ENCODE measurements around the gene C18orf32. TPM values are rescaled to one million over a fixed set of nuclear protein-coding genes. Genes with fewer than 3 reads are reported as not detected.
A peak's percentile ranks its signal among the peaks of the same experiment; 100 is the strongest.
"Not testable (repeated sequence)": the region's sequence is repeated elsewhere in the genome, so short reads cannot be mapped to it uniquely, and the experiment has no call there.

Gene C18orf32
- total RNA-seq, 6 experiments from 2014 or later, result 24.8 to 41.1 (median 31.1) TPM

DNA sequence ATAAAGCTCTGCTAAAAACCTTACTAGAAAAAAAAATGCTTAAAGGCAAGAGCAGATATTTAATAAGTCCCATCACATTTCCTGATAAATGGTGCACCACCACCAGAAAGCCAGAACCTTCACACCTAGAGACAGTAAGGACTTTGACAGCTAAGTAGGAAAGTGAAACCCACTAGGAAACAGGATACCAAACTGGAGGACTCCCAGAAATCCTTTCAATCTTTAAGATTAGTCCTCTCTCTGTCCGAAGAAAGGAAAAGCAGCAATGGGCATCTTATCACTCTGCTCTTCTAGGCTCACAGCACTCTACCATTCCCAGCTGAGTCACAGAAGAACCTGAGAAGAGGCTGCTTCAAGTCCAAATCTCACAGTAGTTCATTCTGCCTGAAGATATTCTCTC lies 30.2 kb downstream of the C18orf32 start:
- 44% methylated on average over 1 of the region's 1 CpG for WGBS (ENCODE audit: insufficient coverage, low coverage, low lambda C conversion rate, missing lambda C conversion rate)
- H3K27me3 ChIP-seq, result no peaks in the 10 kb centered on the region
- ATAC-seq, result no peak

DNA sequence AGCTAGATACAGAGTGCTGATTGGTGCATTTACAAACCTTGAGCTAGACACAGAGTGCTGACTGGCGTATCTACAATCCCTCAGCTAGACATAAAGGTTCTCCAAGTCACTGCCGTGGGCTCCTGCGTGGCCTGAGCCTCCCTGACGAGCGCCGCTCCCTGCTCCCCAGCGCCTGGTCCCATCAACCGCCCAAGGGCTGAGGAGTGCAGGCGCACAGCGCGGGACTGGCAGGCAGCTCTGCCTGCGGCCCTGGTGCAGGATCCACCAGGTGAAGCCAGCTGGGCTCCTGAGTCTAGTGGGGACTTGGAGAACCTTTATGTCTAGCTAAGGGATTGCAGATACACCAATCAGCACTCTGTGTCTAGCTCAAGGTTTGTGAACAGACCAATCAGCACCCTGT lies 34.5 kb downstream of the C18orf32 start:
- H3K27me3 ChIP-seq; ATAC-seq; H3K36me3 ChIP-seq; DNase-seq; H3K4me3 ChIP-seq; intact Hi-C loops (cut with DNase I); H3K27ac ChIP-seq; H3K4me1 ChIP-seq: not testable (repeated sequence)
- peaks cover 0 to 15% (median 7%) of the 10 kb centered on the region in 4 donors for H3K9me3 ChIP-seq
- 100% methylated on average over 1 of the region's 12 CpGs for WGBS (ENCODE audit: insufficient coverage, low coverage, low lambda C conversion rate, missing lambda C conversion rate)

More for the DNA sequence above, 30.2 kb downstream of the C18orf32 start:
- Histone ChIP-seq H3K4me1 (peaks cover 0 to 8% (median 0%) of the 10 kb centered on the region in 4 donors), H3K36me3 (no peaks in the 10 kb centered on the region), H3K9me3 (no peaks in the 10 kb centered on the region), H3K27ac (no peak overlapping the region), H3K4me3 (no peak overlapping the region)
- intact Hi-C loops (cut with DNase I), result no loop called here
- DNase-seq, result no peak
- no peak for TF ChIP-seq CTCF (IDR thresholded peaks at IDR 0.05)
- TF ChIP-seq POLR2A (IDR thresholded peaks at IDR 0.05), result no peak

DNA sequence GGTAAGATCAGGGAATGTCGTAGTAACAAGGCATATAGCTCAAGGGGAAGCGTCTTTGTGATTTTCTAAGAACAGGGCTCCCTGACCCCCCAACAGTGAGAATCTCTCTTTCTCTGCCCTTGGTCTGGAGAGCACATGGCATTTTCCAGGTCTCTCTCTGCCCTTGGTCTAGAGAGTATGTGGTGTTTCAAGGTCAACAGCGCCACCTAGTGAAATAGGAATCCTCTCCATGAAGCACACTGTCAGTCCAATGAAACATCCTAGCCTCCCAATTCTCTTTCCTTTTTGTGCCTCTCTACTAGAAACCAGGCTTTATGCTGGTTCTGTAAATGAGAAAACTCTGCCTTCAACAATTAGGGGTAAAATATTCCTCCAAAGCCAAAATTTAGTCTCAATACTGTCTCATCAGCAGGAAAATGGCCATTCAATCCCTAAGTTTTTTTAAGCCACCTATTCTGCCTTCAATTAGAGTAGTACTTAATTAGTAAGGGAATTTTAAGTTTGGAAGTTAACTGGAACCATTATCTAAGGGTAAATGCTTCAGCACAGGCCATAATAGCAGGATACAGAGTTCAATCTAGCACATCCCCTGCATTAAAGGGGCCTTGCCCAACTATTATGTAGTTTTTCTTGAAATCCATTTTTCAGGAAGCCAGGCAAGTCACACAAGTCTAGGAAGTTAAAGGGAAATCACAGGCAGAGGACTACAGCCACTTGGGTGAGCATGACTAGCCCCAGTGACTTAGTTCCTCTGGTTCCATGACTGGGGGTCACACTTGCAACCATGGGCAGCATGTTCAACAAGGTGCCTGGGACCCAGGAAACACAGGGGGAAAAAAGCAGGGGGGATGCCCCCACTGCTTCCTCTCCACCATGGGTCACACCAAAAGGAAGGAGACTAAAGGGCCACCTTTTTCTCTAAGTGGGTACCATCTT lies 39.0 kb downstream of the C18orf32 start:
- DNase-seq (no peak), ATAC-seq (peak; percentile 49 to 72 (median 58))
- 66% methylated on average over 3 of the region's 3 CpGs for WGBS (ENCODE audit: insufficient coverage, low coverage, low lambda C conversion rate, missing lambda C conversion rate)
- Histone ChIP-seq H3K4me3 (no peak overlapping the region), H3K4me1 (no peaks in the 10 kb centered on the region), H3K27me3 (no peaks in the 10 kb centered on the region), H3K36me3 (no peaks in the 10 kb centered on the region), H3K9me3 (peaks cover 0 to 15% (median 7%) of the 10 kb centered on the region in 4 donors), H3K27ac (no peak overlapping the region)
- peak; percentile 36 to 43 (median 36) for TF ChIP-seq CTCF (IDR thresholded peaks at IDR 0.05)
- no peak for TF ChIP-seq POLR2A (IDR thresholded peaks at IDR 0.05)
- intact Hi-C loops (cut with DNase I), result no loop called here

GRCh38 chr18:49446481-49446880 lies 40.6 kb downstream of the C18orf32 start:
- no peak overlapping the region for H3K4me3 ChIP-seq
- TF ChIP-seq POLR2A (IDR thresholded peaks at IDR 0.05) (no peak), CTCF (IDR thresholded peaks at IDR 0.05) (no peak)
- H3K36me3 ChIP-seq, result no peaks in the 10 kb centered on the region
- intact Hi-C loops (cut with DNase I), result no loop called here
- no peaks in the 10 kb centered on the region for H3K27me3 ChIP-seq
- no peak overlapping the region for H3K27ac ChIP-seq
- DNase-seq (no peak), ATAC-seq (no peak)
- no peaks in the 10 kb centered on the region for H3K4me1 ChIP-seq
- H3K9me3 ChIP-seq, result peaks cover 0 to 15% (median 7%) of the 10 kb centered on the region in 4 donors
- whole genome bisulfite sequencing (ENCODE audit: insufficient coverage, low coverage, low lambda C conversion rate, missing lambda C conversion rate), result 100% methylated on average over 5 of the region's 5 CpGs

GRCh38 chr18:49444581-49444980 lies 42.5 kb downstream of the C18orf32 start:
- H3K4me3 ChIP-seq, result no peak overlapping the region
- H3K4me1 ChIP-seq, result no peaks in the 10 kb centered on the region
- H3K36me3 ChIP-seq, result no peaks in the 10 kb centered on the region
- ATAC-seq (no peak), DNase-seq (no peak)
- WGBS (ENCODE audit: insufficient coverage, low coverage, low lambda C conversion rate, missing lambda C conversion rate), result 84% methylated on average over 3 of the region's 3 CpGs
- intact Hi-C loops (cut with DNase I), result no loop called here
- no peak overlapping the region for H3K27ac ChIP-seq
- no peak for TF ChIP-seq POLR2A (IDR thresholded peaks at IDR 0.05)
- no peak for TF ChIP-seq CTCF (IDR thresholded peaks at IDR 0.05)
- H3K27me3 ChIP-seq, result no peaks in the 10 kb centered on the region
- peaks cover 0 to 7% (median 2%) of the 10 kb centered on the region in 4 donors for H3K9me3 ChIP-seq

All from right lobe of liver (tissue), 6 donors.